NT2/D1 (cell line): ENCODE results near the gene CENPA.

Experiments
- DNase-seq: peaks from one replicate; pipeline ENCODE4 v3.0.0-alpha.2; 2011; ENCODE audit warnings: low read depth, low spot score
- H3K27me3 ChIP-seq: 2 replicates; pipeline ENCODE4 v1.6.0; 2011; ENCODE audit warnings: mild to moderate bottlenecking; ENCODE audit not compliant: insufficient read length, insufficient read depth
- H3K36me3 ChIP-seq: 2 replicates; pipeline ENCODE4 v1.6.1; 2011; ENCODE audit warnings: mild to moderate bottlenecking, low read length, mixed read lengths; ENCODE audit not compliant: insufficient read depth, insufficient read length
- H3K4me1 ChIP-seq: 2 replicates; pipeline ENCODE4 v1.5.1; 2011; ENCODE audit not compliant: insufficient read depth, insufficient read length
- H3K4me3 ChIP-seq: 2 replicates; pipeline ENCODE4 v1.5.1; 2011; ENCODE audit warnings: low read depth; ENCODE audit not compliant: insufficient read length
- H3K9ac ChIP-seq: 2 replicates; pipeline ENCODE4 v1.6.0; 2011; ENCODE audit warnings: low read depth; ENCODE audit not compliant: insufficient read length
- H3K9me3 ChIP-seq: 2 replicates; pipeline ENCODE4 v1.5.1; 2011; ENCODE audit warnings: mild to moderate bottlenecking, low read length; ENCODE audit not compliant: insufficient read depth
- SUZ12 ChIP-seq: IDR thresholded peaks from 2 replicates; pipeline ENCODE4 v1.6.1; 2011; ENCODE audit not compliant: insufficient read length, insufficient read depth; ENCODE audit errors: extremely low read depth
- YY1 ChIP-seq: IDR thresholded peaks from 2 replicates; pipeline ENCODE4 v1.6.1; 2011; ENCODE audit not compliant: insufficient read length, insufficient read depth
- ZNF274 ChIP-seq: IDR thresholded peaks from 2 replicates; pipeline ENCODE4 v1.6.1; 2011; ENCODE audit warnings: mild to moderate bottlenecking, low read depth, low read length

The CENPA gene

GRCh38 chr2:26785431-26786206 lies at the start of gene CENPA:
CENPA (plus strand) TSS chr2:26786056; CDS start chr2:26786197, 141 bp downstream.
- H3K9me3 ChIP-seq, result no peaks in the 10 kb centered on the region
- H3K36me3 ChIP-seq, result peaks cover 31% of the 10 kb centered on the region
- peak within 1 kb of the TSS; percentile 86 for H3K9ac ChIP-seq
- TF ChIP-seq ZNF274 (no peak), SUZ12 (no peak), YY1 (no peak)
- peak; percentile 98 for DNase-seq
- H3K27me3 ChIP-seq, result no peaks in the 10 kb centered on the region
- H3K4me3 ChIP-seq, result peak within 1 kb of the TSS; percentile 79
- no peaks in the 10 kb centered on the region for H3K4me1 ChIP-seq

GRCh38 chr2:26737221-26737620 lies 48.6 kb upstream of the CENPA start:
- no peak for DNase-seq
- H3K4me1 ChIP-seq, result peaks cover 5% of the 10 kb centered on the region
- no peak overlapping the region for H3K9ac ChIP-seq
- no peaks in the 10 kb centered on the region for H3K9me3 ChIP-seq
- TF ChIP-seq ZNF274 (no peak), SUZ12 (no peak), YY1 (no peak)
- no peaks in the 10 kb centered on the region for H3K36me3 ChIP-seq
- H3K4me3 ChIP-seq, result no peak overlapping the region
- H3K27me3 ChIP-seq, result no peaks in the 10 kb centered on the region

GRCh38 chr2:26738481-26738880 lies 47.4 kb upstream of the CENPA start:
- Histone ChIP-seq H3K36me3 (no peaks in the 10 kb centered on the region), H3K4me1 (peaks cover 5% of the 10 kb centered on the region), H3K4me3 (no peak overlapping the region), H3K9ac (no peak overlapping the region), H3K27me3 (no peaks in the 10 kb centered on the region), H3K9me3 (no peaks in the 10 kb centered on the region)
- no peak for DNase-seq
- TF ChIP-seq ZNF274 (no peak), SUZ12 (no peak), YY1 (no peak)

GRCh38 chr2:26739514-26739913 lies 46.3 kb upstream of the CENPA start:
- Histone ChIP-seq H3K4me3 (no peak overlapping the region), H3K9ac (no peak overlapping the region), H3K9me3 (no peaks in the 10 kb centered on the region), H3K4me1 (peaks cover 5% of the 10 kb centered on the region), H3K27me3 (no peaks in the 10 kb centered on the region), H3K36me3 (no peaks in the 10 kb centered on the region)
- no peak for DNase-seq
- TF ChIP-seq SUZ12 (no peak), YY1 (no peak), ZNF274 (no peak)

- TF ChIP-seq SUZ12 (no peak), YY1 (no peak), ZNF274 (no peak)
- Histone ChIP-seq H3K9me3 (no peaks in the 10 kb centered on the region), H3K36me3 (no peaks in the 10 kb centered on the region), H3K27me3 (no peaks in the 10 kb centered on the region), H3K4me3 (no peak overlapping the region), H3K9ac (no peak overlapping the region), H3K4me1 (peaks cover 5% of the 10 kb centered on the region)
- no peak for DNase-seq
Measured at GRCh38 chr2:26740346-26740745, 45.5 kb upstream of the CENPA start.

- no peaks in the 10 kb centered on the region for H3K9me3 ChIP-seq
- no peak overlapping the region for H3K4me3 ChIP-seq
- H3K27me3 ChIP-seq, result no peaks in the 10 kb centered on the region
- H3K36me3 ChIP-seq, result no peaks in the 10 kb centered on the region
- H3K9ac ChIP-seq, result no peak overlapping the region
- DNase-seq, result no peak
- no peak for TF ChIP-seq SUZ12
- TF ChIP-seq YY1, result no peak
- no peak for TF ChIP-seq ZNF274
- peaks cover 5% of the 10 kb centered on the region for H3K4me1 ChIP-seq
Measured at GRCh38 chr2:26740890-26741302, 45.0 kb upstream of the CENPA start.

GRCh38 chr2:26742048-26742770 lies 43.6 kb upstream of the CENPA start:
- Histone ChIP-seq H3K36me3 (no peaks in the 10 kb centered on the region), H3K27me3 (no peaks in the 10 kb centered on the region), H3K9me3 (no peaks in the 10 kb centered on the region), H3K4me3 (no peak overlapping the region), H3K4me1 (peaks cover 5% of the 10 kb centered on the region), H3K9ac (no peak overlapping the region)
- no peak for TF ChIP-seq SUZ12
- no peak for DNase-seq
